HG02973 (cell line): Measurements from ENCODE around the gene RPS15A.

ENCODE experiments used
- ATAC-seq: cut with Tn5 transposase; IDR thresholded peaks from one replicate; pipeline ENCODE4 v1.9.1; 2021; ENCODE audit warnings: moderate library complexity; ENCODE audit not compliant: unreplicated experiment

Gene RPS15A

DNA sequence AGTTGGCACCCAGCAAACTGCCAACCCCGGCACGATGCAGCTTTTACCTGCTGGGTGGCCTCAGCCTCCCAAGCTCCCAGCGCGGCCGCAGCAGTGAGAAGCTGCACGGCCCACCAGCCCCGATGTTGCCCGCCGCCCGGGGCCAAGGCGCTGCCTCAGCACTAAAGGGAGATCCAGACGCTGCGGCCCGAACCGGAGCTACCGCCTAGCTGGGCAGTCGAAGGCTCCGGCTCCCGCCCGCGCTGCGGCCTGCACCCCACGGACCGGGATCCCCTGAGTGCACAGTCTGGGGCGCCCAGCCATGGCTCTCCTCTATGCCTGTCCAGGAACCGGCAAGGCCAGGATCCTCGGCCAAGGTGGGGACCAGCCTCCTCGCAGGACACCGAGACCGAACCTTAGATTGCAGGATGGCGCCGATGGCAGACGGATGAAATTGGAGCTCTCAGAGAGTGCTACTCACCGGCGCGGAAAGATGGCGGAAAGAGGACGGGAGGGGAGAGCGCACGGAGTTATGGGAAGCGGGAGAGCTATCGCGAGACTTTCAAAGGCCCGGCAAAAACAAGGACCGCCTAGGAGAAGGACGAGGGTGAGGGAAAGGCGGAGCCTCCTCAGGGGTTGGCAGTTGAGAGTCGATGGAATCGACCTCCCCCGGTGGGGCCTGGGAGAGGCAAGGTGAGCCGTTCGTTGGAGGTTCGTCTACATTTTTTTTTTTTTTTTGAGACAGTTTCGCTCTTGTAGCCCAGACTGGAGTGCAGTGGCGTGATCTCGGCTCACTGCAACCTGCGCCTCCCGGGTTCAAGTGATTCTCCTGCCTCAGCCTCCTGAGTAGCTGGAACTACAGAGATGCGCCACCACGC lies at the start of gene RPS15A:
Gene RPS15A, minus strand, starts transcription at position 485 of the 857 bp plus-strand sequence. CDS start 1,221 bp downstream, outside the sequence.
- peak; percentile 82 for ATAC-seq

DNA sequence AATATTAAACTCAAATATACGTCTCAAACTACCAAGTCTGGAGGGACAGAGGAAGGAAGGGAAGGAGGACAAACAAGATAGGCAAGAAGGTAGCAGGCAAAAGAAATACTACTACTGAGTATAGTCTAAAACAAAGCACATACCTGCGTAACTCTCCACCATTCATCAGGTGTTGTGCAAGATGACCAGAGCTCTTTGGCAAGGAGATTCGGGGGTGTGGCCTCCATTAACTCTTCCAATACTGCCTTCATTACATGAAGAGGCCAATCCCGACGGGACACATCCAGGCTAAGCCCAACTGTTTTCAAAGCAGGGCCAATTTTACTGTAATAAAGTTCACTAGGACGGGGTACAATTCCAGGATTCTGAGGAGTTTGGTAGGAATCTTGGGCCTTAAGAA lies 49.4 kb upstream of the RPS15A start:
- no peak for ATAC-seq

DNA sequence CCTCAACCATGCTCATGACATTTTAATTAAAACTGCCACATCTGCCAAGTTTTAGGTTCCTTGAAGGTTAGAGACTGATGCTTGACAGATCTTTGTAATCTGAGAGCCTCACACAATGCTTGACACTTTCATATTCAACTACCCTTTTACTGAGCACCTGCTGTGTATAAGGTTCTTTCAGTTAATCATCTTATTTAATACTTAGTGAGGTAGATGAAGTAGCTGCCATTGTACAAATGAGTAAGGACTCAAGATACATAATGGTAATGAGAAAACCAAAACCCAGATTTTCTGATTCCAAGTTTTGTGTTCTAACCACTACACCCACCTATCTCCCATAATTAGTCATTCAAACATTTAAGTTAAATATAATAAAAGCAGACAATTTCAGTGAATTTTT lies 46.6 kb upstream of the RPS15A start:
- no peak for ATAC-seq

DNA sequence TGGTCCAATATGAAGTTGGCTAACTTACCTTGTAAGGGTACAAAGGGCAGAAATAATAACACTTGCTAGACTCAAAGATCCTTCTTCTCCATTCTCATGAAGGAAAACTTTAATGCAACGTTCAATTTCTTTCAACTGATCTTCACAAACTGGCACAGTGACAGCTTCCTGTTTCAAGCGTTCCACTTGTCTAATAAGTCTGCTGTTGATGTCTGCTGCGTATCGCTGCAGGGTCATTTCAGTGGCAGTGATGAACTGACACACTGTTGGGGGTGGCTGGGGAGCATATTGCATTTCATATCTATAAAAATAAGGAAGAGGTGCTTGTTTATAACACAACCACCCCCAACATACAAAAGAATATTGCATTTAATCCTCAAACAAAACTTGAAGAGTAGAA lies 44.7 kb upstream of the RPS15A start:
- no peak for ATAC-seq

DNA sequence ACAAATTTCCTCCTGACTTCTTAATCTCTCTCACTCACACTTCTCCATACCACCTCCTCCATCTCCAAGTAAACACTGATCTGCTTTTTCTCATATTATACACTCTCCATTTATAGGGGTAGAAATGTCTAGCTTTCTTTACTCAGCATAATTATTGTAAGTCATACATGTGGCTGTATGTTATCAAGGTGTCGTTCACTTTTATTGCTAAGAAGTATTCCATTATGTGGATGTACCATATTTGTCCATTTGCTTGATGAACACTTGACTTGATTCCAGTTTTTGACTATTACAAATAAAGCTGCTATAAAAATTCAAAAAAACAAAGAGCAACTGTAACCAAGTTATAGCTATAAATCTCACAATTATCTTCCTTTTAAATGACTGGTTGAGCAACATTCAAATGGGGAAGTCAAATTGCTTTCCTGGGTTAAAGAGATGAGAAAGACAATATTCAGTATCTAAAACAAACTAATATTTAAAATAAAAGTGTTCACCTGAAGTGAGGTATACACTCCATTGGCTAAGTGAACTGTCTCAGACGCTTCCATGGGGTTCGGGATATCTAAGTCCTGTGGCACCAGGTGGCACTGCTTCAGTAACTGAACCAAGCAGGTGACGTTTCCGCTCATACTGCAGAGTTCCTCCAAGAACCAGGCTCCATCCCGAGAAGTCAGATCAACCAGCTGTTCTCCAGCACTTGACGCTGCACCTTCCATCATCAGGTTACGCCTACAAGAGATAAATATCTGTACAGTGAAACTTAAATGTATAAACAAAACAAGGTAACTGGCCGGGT lies 43.8 kb upstream of the RPS15A start:
- ATAC-seq, result no peak

DNA sequence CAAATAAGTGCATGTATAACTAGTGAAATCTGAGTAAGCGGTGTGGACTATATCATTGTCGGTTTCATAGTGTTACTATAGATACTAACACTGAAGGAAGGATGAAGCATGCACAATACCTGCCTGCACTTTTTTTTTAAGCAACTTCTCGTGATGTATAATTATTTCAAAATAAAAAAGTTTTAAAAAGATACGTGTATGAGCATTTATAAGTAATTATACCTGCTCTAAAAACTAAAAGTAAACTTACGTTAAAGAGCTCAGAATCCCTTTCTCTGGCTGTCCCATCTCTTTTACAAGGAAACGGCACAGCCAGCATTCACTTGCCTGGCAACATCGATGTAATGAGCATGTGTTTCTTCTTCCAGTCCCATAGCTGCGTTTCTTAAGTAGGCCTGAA lies 42.5 kb upstream of the RPS15A start:
- no peak for ATAC-seq

DNA sequence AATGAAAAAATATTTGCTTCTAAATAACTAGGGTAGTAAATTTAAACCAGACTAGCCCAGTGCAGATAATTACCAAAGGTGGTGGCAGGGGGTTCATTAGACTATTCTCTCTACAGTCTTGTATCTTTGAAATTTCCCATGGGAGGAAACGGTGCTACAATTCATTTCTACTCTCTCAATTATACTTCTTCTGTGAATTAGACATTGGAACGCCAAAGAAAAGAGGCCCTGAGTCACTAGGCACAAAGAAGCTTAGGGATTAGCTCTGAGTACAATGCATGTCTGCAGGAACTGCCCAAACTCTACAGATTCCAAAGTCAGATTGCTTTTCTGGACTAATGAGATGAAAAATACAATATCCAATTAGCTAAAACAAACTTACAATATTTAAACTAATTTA lies 41.9 kb upstream of the RPS15A start:
- ATAC-seq, result no peak

DNA sequence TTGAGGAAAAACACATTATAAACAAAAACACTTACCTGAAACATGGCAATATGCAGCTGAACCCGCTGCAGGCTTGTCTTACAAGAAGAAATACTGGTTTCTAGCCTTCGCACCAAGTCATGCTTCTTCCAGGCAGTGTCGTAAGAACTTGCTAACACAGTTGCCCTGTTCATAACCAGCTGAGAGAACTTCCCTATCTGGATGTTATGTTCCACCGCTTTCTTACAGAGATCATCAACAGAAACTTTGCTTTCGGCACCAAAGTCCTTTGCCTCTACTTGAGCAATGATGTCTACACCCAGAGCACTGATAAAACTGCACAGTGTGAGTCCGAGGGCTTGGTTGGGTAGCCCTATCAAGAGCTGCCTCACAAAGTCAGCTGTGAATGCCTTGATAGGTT lies 39.1 kb upstream of the RPS15A start:
- no peak for ATAC-seq

DNA sequence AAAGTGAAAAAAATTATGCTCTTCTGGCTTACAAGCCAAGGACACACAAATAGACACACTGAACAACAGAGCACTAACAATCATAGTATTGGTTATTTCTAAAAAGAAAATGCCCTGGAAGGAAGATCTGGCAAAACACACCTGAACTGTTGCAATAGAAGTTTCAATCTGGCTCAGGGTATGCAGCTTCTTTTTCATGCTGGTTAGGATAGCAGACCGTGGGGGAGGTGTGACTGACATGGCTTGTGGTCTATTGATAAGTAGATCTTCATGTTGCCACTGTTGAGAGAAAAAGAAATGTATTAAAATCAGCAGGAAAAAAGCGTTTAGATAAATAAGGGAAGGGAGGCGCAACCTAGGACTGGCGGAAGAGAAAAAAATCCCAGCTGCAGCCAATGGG lies 37.8 kb upstream of the RPS15A start:
- ATAC-seq, result no peak

DNA sequence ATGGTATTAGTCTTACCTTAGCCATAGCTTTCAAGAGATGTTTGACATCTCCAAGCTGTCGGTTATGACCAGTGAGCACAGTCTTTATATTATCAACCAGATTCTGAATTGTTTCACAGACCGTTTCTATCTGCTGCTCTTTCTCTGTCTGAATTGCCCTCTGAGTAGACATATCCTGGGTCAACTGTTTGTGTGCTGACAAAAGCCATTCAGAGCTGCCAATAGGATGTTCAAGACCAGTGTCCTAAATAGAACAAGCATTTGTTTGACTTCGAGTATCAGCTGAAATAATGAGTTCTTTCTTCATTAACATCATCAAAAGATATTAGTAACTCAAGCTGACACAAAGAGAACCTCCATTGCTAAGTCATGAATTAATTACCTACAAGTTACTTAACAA lies 26.2 kb upstream of the RPS15A start:
- no peak for ATAC-seq

DNA sequence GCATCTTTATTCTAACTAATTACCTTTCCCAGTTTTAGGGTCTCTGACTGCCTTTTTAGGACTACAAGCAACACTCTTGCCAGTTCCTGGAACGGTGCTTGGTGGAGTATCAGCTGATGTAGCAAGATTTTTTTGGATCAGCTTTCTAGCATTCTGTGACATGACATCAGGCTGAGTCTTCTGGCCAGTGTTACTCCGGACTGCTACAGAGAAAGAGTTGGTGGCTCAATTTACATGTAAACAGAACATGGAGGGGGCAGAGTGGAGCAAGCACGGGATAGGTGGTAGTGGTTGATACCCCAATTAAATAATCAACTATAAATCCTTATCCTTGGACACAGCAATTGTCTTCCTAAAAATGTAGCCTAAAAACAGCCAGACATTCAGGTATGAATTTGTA lies 21.8 kb upstream of the RPS15A start:
- no peak for ATAC-seq

DNA sequence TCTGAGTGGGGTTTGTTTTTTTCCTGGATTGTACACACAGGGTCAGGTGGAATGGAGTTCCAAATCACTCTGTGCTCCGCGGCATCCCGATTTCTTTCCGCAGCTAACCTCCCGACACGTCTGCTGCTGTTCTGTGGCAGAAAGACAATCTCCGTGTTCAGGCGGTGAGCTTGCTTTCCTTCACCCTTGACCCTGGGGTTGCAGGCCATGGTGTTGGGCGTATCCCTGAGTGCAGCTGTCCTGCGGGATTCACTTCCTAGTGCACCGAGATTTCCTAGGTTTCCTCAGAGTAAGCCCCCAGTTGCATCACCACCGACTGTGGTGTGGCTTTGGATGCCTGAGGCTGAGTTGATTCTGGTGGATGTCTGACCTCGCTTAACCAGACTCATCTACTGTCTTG lies 19.0 kb upstream of the RPS15A start:
- no peak for ATAC-seq

DNA sequence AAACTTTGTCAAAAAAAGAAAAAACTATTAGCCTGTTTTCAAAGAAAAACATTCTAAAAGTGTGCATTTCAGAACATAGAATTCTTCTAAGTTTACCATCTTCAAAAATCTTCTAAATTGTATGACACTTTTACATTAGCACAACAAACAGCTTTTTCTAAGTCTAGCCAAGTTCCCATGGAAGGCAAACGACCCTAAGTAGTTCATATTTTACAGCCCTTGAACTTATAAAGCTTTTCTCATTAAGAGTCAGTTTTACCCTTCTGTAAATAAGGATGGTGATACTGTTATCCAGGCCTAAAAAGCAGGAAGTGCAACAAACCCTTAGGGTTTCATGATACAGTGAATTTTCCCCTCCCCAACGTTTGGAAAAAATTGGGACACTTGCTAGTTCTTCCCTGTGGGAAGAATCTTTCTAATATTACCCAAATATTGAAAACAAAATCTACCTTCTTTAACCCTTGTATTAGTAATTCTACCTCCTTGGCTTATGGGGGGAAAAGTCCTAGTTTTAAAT lies 15.2 kb upstream of the RPS15A start:
- no peak for ATAC-seq

DNA sequence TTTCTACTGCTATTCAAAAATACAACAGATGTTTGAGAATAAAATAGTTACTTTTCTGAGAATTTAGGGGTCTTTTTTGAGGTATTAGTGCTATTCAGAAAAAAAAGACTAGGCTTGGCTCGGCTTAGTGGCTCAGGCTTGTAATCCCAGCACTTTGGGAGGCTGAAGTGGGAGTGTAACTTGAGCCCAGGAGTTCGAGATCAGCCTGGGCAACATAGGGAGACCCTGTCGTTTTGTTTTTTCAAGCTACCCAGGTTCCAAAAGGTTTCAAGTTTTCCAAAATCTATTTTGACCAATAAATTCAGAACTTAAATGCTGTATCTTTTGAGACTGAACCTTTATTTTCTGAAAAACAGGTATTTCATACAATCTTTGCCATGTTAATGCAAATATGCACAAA lies 14.4 kb upstream of the RPS15A start:
- ATAC-seq, result no peak

DNA sequence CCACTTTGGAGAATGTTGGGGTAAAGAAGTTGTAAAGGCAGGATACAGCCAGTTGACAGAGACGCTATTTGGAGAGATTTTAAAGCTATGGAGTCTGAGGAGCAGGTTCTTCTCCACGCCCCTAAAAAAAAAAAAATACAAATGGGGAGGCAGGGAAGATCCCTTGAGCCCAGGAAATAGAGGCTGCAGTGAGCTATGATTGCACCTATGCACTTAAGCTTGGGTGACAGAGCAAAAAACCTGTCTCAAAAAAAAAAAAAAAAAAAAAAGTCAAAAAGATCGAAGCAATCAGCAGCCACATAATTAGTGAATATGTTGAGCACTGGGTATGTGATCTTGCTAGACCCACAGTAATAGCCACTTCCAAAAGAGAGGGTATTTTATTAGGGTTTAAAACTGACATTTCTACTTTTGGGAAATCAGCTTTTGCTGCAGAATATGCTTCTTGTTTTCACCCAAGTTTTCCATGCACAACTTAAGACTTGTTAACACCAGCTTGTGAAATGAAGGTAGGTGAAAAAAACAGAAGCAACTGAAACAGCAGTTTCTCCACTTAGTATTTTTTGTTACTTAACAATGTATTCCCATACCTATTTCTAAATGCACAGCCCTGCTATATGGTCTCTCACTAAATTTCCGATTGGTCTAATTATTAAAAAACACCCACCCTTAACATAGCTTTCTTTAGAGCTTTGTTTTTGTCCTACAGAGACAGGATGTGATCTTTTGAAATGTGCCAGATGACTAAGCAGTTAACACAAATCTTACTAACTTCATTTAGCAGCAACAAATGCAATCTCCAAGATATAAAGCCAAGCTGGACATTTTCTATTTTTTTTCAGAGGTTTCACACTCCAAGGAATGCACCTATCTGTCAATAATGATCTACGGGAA lies 13.7 kb upstream of the RPS15A start:
- ATAC-seq, result no peak

DNA sequence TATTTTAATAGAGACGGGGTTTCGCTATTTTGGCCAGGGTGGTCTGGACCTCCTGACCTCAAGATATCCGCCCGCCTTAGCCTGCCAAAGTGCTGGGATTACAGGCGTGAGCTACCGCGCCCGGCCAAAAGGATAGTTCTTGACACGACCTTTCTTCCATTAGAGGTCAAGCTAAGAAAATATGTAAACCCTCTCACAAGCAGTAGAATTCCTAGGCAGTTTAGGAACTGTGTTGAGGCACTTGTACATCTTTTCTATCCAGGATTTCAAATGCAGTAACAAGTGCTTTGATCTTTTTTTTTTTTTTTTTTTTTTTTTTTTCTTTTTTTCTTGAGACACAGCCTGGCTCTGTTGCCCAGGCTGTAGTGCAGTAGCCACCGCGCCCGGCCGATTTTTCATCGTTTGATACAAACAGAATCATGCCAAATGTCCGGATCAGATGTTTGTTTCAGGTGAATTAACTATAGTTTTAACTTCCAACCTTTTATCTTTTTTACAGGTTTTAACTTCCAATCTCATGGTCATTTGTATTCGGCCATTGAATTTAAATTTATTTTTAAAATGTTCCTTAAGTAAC lies 12.7 kb upstream of the RPS15A start:
- no peak for ATAC-seq

DNA sequence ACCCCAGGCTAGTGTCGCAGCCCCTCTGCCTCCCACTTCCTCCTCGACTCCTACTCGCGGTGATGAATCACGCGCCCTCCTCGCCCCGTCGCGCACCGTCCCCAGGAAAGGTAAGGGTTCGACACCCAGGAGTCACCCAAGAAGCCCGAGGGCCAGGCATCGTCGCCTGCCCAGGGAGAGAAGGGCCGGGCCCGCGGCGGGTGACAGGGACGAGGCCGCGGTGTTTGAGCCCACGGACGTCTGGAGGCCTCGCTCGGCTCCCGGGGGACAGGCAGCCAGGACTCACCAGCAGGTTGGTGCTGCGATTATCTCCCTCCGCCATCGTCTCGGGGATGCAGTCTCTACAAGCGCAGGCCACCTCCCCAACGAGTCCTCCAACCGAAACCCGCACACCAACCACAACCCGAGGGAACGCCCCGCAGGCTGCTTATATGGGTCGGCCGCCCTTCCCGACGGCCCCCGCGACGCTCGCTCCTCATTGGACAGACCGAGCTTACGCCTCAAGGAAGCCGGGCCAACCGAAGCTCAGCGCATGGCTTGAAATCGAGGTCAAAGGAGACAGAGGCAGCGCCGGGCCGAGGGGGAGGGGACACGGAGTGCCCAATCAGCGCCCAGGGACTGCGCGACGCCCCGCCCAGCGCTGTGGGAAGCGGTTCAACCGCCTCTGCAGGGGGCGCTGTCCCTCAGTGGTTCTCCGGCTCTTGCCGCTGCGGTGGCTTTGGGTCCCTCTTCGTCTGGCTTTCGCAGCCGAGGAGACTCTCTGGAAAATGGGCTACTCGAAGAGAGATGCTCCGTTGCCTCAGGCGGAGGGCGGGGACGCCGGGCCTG lies 11.2 kb upstream of the RPS15A start, which contains the start of gene ARL6IP1:
Gene ARL6IP1, minus strand, starts transcription at position 405 of the 828 bp plus-strand sequence. Its CDS starts 83 bp downstream, at position 322.
- ATAC-seq, result peak; percentile 93

DNA sequence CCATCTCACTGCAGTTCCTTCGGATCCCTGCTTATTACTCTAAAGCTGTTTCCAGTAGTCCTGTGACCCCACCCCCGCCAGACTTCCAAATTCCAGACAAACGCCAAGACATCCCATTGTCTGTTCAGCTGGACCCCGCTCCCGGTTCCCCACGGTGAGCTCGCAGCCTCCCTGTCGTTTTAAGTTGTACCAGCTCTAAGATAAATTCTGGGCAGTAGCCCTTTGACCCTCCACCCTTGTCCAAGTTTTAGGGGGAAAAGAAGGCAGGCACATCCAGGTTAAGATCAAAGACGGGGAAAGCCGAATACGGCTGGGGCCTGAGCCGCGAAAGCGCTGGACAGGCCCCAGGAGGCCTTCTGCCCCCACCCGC lies 10.6 kb upstream of the RPS15A start:
- no peak for ATAC-seq

DNA sequence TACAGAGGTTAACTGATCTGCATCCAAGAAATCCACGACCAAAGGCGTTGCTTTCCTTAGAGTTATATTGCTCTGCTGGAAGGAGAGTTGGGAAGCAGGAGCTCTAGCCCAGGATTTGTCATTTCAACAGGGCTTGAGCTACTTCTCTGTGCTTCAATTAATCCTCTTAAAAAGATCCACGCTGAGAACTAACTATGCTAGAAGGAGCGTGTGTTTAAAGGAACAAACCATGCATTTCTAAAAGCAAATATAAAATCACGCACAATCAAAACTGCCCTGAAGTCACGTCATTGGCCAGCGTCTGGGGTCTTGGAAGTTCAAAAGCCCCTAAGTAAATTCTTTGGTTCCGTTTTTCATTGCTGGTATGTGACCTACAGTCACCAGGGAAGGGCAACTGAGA lies 10.2 kb upstream of the RPS15A start:
- ATAC-seq, result no peak

DNA sequence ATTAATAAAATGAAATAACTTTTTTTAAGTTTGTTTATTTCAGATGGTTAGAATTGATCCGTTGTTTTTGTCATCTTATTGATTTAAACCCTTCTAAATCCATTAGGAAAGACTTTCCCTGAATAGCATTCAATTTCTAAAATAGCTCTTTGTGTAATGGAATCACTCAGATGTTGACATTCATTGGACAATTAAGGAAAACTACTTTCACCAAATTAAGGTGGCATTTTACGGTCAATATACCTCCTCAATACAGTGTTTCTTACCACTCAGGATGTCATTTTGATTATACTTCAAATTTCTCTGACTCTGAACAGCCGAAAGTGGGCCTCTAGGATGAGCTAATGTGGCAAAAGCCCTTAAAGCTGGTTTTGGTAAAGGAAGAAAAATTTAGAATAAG lies 9.4 kb upstream of the RPS15A start:
- no peak for ATAC-seq
